ENCODE measurements around the gene NRP1.
"Not testable (repeated sequence)": the region's sequence is repeated elsewhere in the genome, so short reads cannot be mapped to it uniquely, and the experiment has no call there.

Gene NRP1

GRCh38 chr10:33314811-33315561 is 19.5 kb downstream of the NRP1 start:
- H3K27me3 Mint-ChIP-seq: no peaks in the 10 kb centered on the region
- no peak overlapping the region for H3K4me3 Mint-ChIP-seq
- no peaks in the 10 kb centered on the region for H3K36me3 Mint-ChIP-seq
- no peaks in the 10 kb centered on the region for H3K9me3 Mint-ChIP-seq
- no peaks in the 10 kb centered on the region for H3K4me1 Mint-ChIP-seq
- H3K27ac Mint-ChIP-seq: no peak overlapping the region

- H3K36me3 Mint-ChIP-seq: no peaks in the 10 kb centered on the region
- no peaks in the 10 kb centered on the region for H3K27me3 Mint-ChIP-seq
- H3K27ac Mint-ChIP-seq: no peak overlapping the region
- H3K9me3 Mint-ChIP-seq: no peaks in the 10 kb centered on the region
- no peak overlapping the region for H3K4me3 Mint-ChIP-seq
- peaks cover 5% of the 10 kb centered on the region for H3K4me1 Mint-ChIP-seq
These were observed 22.8 kb downstream of the NRP1 start for GRCh38 chr10:33311640-33312039.

GRCh38 chr10:33310853-33311252 is 23.6 kb downstream of the NRP1 start:
- H3K9me3 Mint-ChIP-seq: no peaks in the 10 kb centered on the region
- no peak overlapping the region for H3K27ac Mint-ChIP-seq
- no peaks in the 10 kb centered on the region for H3K36me3 Mint-ChIP-seq
- no peak overlapping the region for H3K4me3 Mint-ChIP-seq
- H3K4me1 Mint-ChIP-seq: peaks cover 5% of the 10 kb centered on the region
- no peaks in the 10 kb centered on the region for H3K27me3 Mint-ChIP-seq

GRCh38 chr10:33309406-33309805 is 25.1 kb downstream of the NRP1 start:
- no peaks in the 10 kb centered on the region for H3K27me3 Mint-ChIP-seq
- no peak overlapping the region for H3K4me3 Mint-ChIP-seq
- H3K27ac Mint-ChIP-seq: no peak overlapping the region
- no peaks in the 10 kb centered on the region for H3K36me3 Mint-ChIP-seq
- H3K9me3 Mint-ChIP-seq: no peaks in the 10 kb centered on the region
- peaks cover 5% of the 10 kb centered on the region for H3K4me1 Mint-ChIP-seq

GRCh38 chr10:33307835-33308234 is 26.6 kb downstream of the NRP1 start:
- H3K36me3 Mint-ChIP-seq: no peaks in the 10 kb centered on the region
- H3K27me3 Mint-ChIP-seq: no peaks in the 10 kb centered on the region
- H3K9me3 Mint-ChIP-seq: no peaks in the 10 kb centered on the region
- no peak overlapping the region for H3K4me3 Mint-ChIP-seq
- H3K4me1 Mint-ChIP-seq: peaks cover 11% of the 10 kb centered on the region
- H3K27ac Mint-ChIP-seq: no peak overlapping the region

- H3K4me1 Mint-ChIP-seq: peaks cover 18% of the 10 kb centered on the region
- H3K36me3 Mint-ChIP-seq: no peaks in the 10 kb centered on the region
These were observed 27.6 kb downstream of the NRP1 start for GRCh38 chr10:33306701-33307519.

GRCh38 chr10:33306126-33306525 is 28.3 kb downstream of the NRP1 start:
- peaks cover 26% of the 10 kb centered on the region for H3K4me1 Mint-ChIP-seq
- H3K9me3 Mint-ChIP-seq: no peaks in the 10 kb centered on the region
- no peak overlapping the region for H3K4me3 Mint-ChIP-seq
- H3K27me3 Mint-ChIP-seq: no peaks in the 10 kb centered on the region
- H3K36me3 Mint-ChIP-seq: no peaks in the 10 kb centered on the region
- H3K27ac Mint-ChIP-seq: no peak overlapping the region

More at GRCh38 chr10:33306701-33307519, 27.6 kb downstream of the NRP1 start:
- Mint-ChIP-seq H3K27ac (no peak overlapping the region), H3K4me3 (no peak overlapping the region), H3K27me3 (no peaks in the 10 kb centered on the region), H3K9me3 (no peaks in the 10 kb centered on the region)

- Mint-ChIP-seq H3K36me3 (no peaks in the 10 kb centered on the region), H3K27ac (no peak overlapping the region), H3K9me3 (no peaks in the 10 kb centered on the region), H3K4me1 (peaks cover 28% of the 10 kb centered on the region), H3K4me3 (no peak overlapping the region), H3K27me3 (no peaks in the 10 kb centered on the region)
These were observed 29.8 kb downstream of the NRP1 start for GRCh38 chr10:33304423-33305225.

- Mint-ChIP-seq H3K27ac (no peak overlapping the region), H3K36me3 (no peaks in the 10 kb centered on the region), H3K4me3 (no peak overlapping the region), H3K27me3 (no peaks in the 10 kb centered on the region), H3K4me1 (peaks cover 23% of the 10 kb centered on the region), H3K9me3 (no peaks in the 10 kb centered on the region)
These were observed 30.5 kb downstream of the NRP1 start for GRCh38 chr10:33303988-33304387.

GRCh38 chr10:33302208-33302829 is 32.1 kb downstream of the NRP1 start:
- H3K27ac Mint-ChIP-seq: no peak overlapping the region
- no peaks in the 10 kb centered on the region for H3K36me3 Mint-ChIP-seq
- H3K4me3 Mint-ChIP-seq: no peak overlapping the region
- no peaks in the 10 kb centered on the region for H3K27me3 Mint-ChIP-seq
- H3K4me1 Mint-ChIP-seq: peaks cover 23% of the 10 kb centered on the region
- no peaks in the 10 kb centered on the region for H3K9me3 Mint-ChIP-seq

GRCh38 chr10:33301097-33301789 is 33.2 kb downstream of the NRP1 start:
- Mint-ChIP-seq H3K27me3 (no peaks in the 10 kb centered on the region), H3K9me3 (no peaks in the 10 kb centered on the region), H3K4me1 (peaks cover 23% of the 10 kb centered on the region), H3K36me3 (no peaks in the 10 kb centered on the region), H3K27ac (no peak overlapping the region), H3K4me3 (no peak overlapping the region)

GRCh38 chr10:33300544-33300943 is 33.9 kb downstream of the NRP1 start:
- not testable (repeated sequence) for H3K27me3 Mint-ChIP-seq, H3K36me3 Mint-ChIP-seq, H3K27ac Mint-ChIP-seq, H3K9me3 Mint-ChIP-seq, H3K4me3 Mint-ChIP-seq
- H3K4me1 Mint-ChIP-seq: peaks cover 23% of the 10 kb centered on the region

- Mint-ChIP-seq H3K27ac (no peak overlapping the region), H3K36me3 (no peaks in the 10 kb centered on the region), H3K4me1 (peaks cover 23% of the 10 kb centered on the region), H3K9me3 (no peaks in the 10 kb centered on the region), H3K27me3 (no peaks in the 10 kb centered on the region), H3K4me3 (no peak overlapping the region)
These were observed 35.6 kb downstream of the NRP1 start for GRCh38 chr10:33298893-33299292.

- no peaks in the 10 kb centered on the region for H3K27me3 Mint-ChIP-seq
These were observed 36.4 kb downstream of the NRP1 start for GRCh38 chr10:33298110-33298509.

GRCh38 chr10:33295851-33296250 is 38.6 kb downstream of the NRP1 start:
- no peak overlapping the region for H3K4me3 Mint-ChIP-seq
- no peaks in the 10 kb centered on the region for H3K36me3 Mint-ChIP-seq
- no peaks in the 10 kb centered on the region for H3K27me3 Mint-ChIP-seq
- H3K4me1 Mint-ChIP-seq: peaks cover under 1% of the 10 kb centered on the region
- no peaks in the 10 kb centered on the region for H3K9me3 Mint-ChIP-seq
- no peak overlapping the region for H3K27ac Mint-ChIP-seq

More at GRCh38 chr10:33298110-33298509, 36.4 kb downstream of the NRP1 start:
- H3K9me3 Mint-ChIP-seq: no peaks in the 10 kb centered on the region
- no peaks in the 10 kb centered on the region for H3K36me3 Mint-ChIP-seq
- no peak overlapping the region for H3K4me3 Mint-ChIP-seq
- H3K4me1 Mint-ChIP-seq: peaks cover 21% of the 10 kb centered on the region
- no peak overlapping the region for H3K27ac Mint-ChIP-seq

Measured in activated naive CD4-positive, alpha-beta T cell treated with anti-CD3 and anti-CD28 coated beads, Interleukin-2, amount 50 U/mL, for 24 hours (primary cell).